Trophoblast cell (in vitro differentiated cells and primary cell): ENCODE data around the gene KCMF1.

Experiments
- DNase-seq, 2 donors: peaks; one replicate each; pipeline ENCODE4 v3.0.0-alpha.2; 2016
- H2AFZ ChIP-seq: 2 replicates; pipeline ENCODE4 v1.6.1; 2013; ENCODE audit warnings: low read length, moderate library complexity, mild to moderate bottlenecking; ENCODE audit not compliant: insufficient read depth, poor library complexity
- H2AK5ac ChIP-seq: 2 replicates; pipeline ENCODE4 v1.6.1; 2013; ENCODE audit warnings: mild to moderate bottlenecking, low read length
- H2BK120ac ChIP-seq: 2 replicates; pipeline ENCODE4 v1.6.1; 2013; ENCODE audit warnings: low read length, mild to moderate bottlenecking, moderate library complexity; ENCODE audit not compliant: insufficient read depth, poor library complexity
- H2BK12ac ChIP-seq: 2 replicates; pipeline ENCODE4 v1.6.1; 2013; ENCODE audit warnings: mild to moderate bottlenecking, low read length, moderate library complexity
- H2BK5ac ChIP-seq: 2 replicates; pipeline ENCODE4 v1.6.1; 2013; ENCODE audit warnings: low read length, low read depth, moderate library complexity, mild to moderate bottlenecking; ENCODE audit not compliant: poor library complexity
- H3K14ac ChIP-seq: 2 replicates; pipeline ENCODE4 v1.6.1; 2013; ENCODE audit warnings: mild to moderate bottlenecking, low read length
- H3K18ac ChIP-seq: 2 replicates; pipeline ENCODE4 v1.6.1; 2013; ENCODE audit warnings: mild to moderate bottlenecking, low read length
- H3K23ac ChIP-seq: 2 replicates; pipeline ENCODE4 v1.6.1; 2013; ENCODE audit warnings: low read length
- H3K27ac ChIP-seq: 2 replicates; pipeline ENCODE4 v1.5.1; 2013; ENCODE audit warnings: low read depth, mild to moderate bottlenecking, inconsistent platforms, low read length, moderate library complexity
- H3K27me3 ChIP-seq: 2 replicates; pipeline ENCODE4 v1.6.1; 2013; ENCODE audit warnings: inconsistent platforms, mild to moderate bottlenecking, low read length, moderate library complexity; ENCODE audit not compliant: insufficient read depth
- H3K36me3 ChIP-seq, 2 experiments: 1 replicate in 1 of 2; 2 replicates in 1 of 2; pipeline ENCODE4 v1.6.1; 2013; ENCODE audit warnings: low read length in 2 of 2, mild to moderate bottlenecking in 2 of 2, moderate library complexity in 1 of 2; ENCODE audit not compliant: insufficient read depth in 2 of 2, control insufficient read depth in 1 of 2
- H3K4ac ChIP-seq: 2 replicates; pipeline ENCODE4 v1.6.1; 2013; ENCODE audit warnings: low read depth, mild to moderate bottlenecking, low read length, moderate library complexity
- H3K4me1 ChIP-seq, 2 experiments: 1 replicate in 1 of 2; 2 replicates in 1 of 2; pipeline ENCODE4 v1.6.1; 2013; ENCODE audit warnings: low read length in 2 of 2, mild to moderate bottlenecking in 2 of 2, moderate library complexity in 1 of 2; ENCODE audit not compliant: insufficient read depth in 2 of 2, control insufficient read depth in 1 of 2
- H3K4me2 ChIP-seq: 2 replicates; pipeline ENCODE4 v1.6.1; 2013; ENCODE audit warnings: inconsistent platforms, mild to moderate bottlenecking, low read length, moderate library complexity
- H3K4me3 ChIP-seq: 2 replicates; pipeline ENCODE4 v1.5.1; 2013; ENCODE audit warnings: mild to moderate bottlenecking, low read depth, low read length, inconsistent platforms
- H3K79me1 ChIP-seq: one replicate; pipeline ENCODE4 v1.6.1; 2013; ENCODE audit warnings: low read length
- H3K79me2 ChIP-seq: 2 replicates; pipeline ENCODE4 v1.6.1; 2013; ENCODE audit warnings: low read length, mild to moderate bottlenecking; ENCODE audit not compliant: control insufficient read depth, insufficient read depth, poor library complexity
- H3K9ac ChIP-seq: 2 replicates; pipeline ENCODE4 v1.6.1; 2013; ENCODE audit warnings: mild to moderate bottlenecking, low read length
- H3K9me3 ChIP-seq: 2 replicates; pipeline ENCODE4 v1.6.1; 2013; ENCODE audit warnings: low read depth, mild to moderate bottlenecking, control low read depth, inconsistent platforms, low read length; ENCODE audit not compliant: insufficient read depth
- H4K12ac ChIP-seq: 2 replicates; pipeline ENCODE4 v1.6.1; 2013; ENCODE audit warnings: low read depth, mild to moderate bottlenecking, low read length, moderate library complexity
- H4K8ac ChIP-seq: 2 replicates; pipeline ENCODE4 v1.6.1; 2013; ENCODE audit warnings: low read depth, mild to moderate bottlenecking, low read length, moderate library complexity
- H4K91ac ChIP-seq: one replicate; pipeline ENCODE4 v1.6.1; 2013; ENCODE audit warnings: low read depth, mild to moderate bottlenecking, low read length, moderate library complexity
- WGBS: extraction: QIAGEN DNeasy Blood & Tissue Kit; methylation state at CpG from one replicate; pipeline ENCODE4 v1.1.7; 2013; ENCODE audit warnings: missing lambda C conversion rate; ENCODE audit not compliant: insufficient read length, insufficient coverage; ENCODE audit errors: extremely low coverage; 5-methylcytosine and 5-hydroxymethylcytosine counted together

KCMF1 gene

GRCh38 chr2:85057226-85057962 is 86.4 kb downstream of the KCMF1 start:
- no peaks in the 10 kb centered on the region for H3K9me3 ChIP-seq
- H2BK120ac ChIP-seq, result no peak overlapping the region
- no peaks in the 10 kb centered on the region for H3K27me3 ChIP-seq
- DNase-seq, result peak in 1 of 2 donors; percentile 14
- no peak overlapping the region for H4K12ac ChIP-seq
- no peak overlapping the region for H3K4me3 ChIP-seq
- no peak overlapping the region for H3K18ac ChIP-seq
- peaks cover 4 to 8% of the 10 kb centered on the region in 2 experiments for H3K36me3 ChIP-seq
- no peaks in the 10 kb centered on the region for H3K4me1 ChIP-seq
- H2BK12ac ChIP-seq, result no peak overlapping the region
- no peak overlapping the region for H3K4ac ChIP-seq
- H3K79me2 ChIP-seq, result no peaks in the 10 kb centered on the region
- no peak overlapping the region for H4K91ac ChIP-seq
- H4K8ac ChIP-seq, result no peak overlapping the region
- H3K23ac ChIP-seq, result no peak overlapping the region
- H3K79me1 ChIP-seq, result no peaks in the 10 kb centered on the region
- H3K4me2 ChIP-seq, result no peak overlapping the region
- no peak overlapping the region for H2AK5ac ChIP-seq
- WGBS, result no CpG with 5 or more reads among the region's 15 CpGs
- H3K9ac ChIP-seq, result no peak overlapping the region
- H3K27ac ChIP-seq, result no peak overlapping the region
- H3K14ac ChIP-seq, result no peak overlapping the region
- no peak overlapping the region for H2BK5ac ChIP-seq
- no peak overlapping the region for H2AFZ ChIP-seq

GRCh38 chr2:85061896-85062295 is 90.9 kb downstream of the KCMF1 start:
- Histone ChIP-seq H3K4me2 (no peak overlapping the region), H3K23ac (no peak overlapping the region), H2AFZ (no peak overlapping the region), H3K9me3 (peaks cover 2% of the 10 kb centered on the region), H3K79me1 (no peaks in the 10 kb centered on the region), H3K14ac (no peak overlapping the region), H3K27ac (no peak overlapping the region), H3K79me2 (no peaks in the 10 kb centered on the region), H2BK120ac (no peak overlapping the region), H3K9ac (no peak overlapping the region), H3K4me3 (no peak overlapping the region), H3K27me3 (no peaks in the 10 kb centered on the region), H2BK12ac (no peak overlapping the region), H3K4me1 (no peaks in the 10 kb centered on the region), H4K12ac (no peak overlapping the region), H4K8ac (no peak overlapping the region), H2BK5ac (no peak overlapping the region), H2AK5ac (no peak overlapping the region), H3K36me3 (no peaks in the 10 kb centered on the region), H3K18ac (no peak overlapping the region), H3K4ac (no peak overlapping the region), H4K91ac (no peak overlapping the region)
- DNase-seq, result no peak
- no CpG with 5 or more reads among the region's 2 CpGs for WGBS

- no peak overlapping the region for H2BK12ac ChIP-seq
- no peak overlapping the region for H3K4me3 ChIP-seq
- H3K79me1 ChIP-seq, result no peaks in the 10 kb centered on the region
- no peak overlapping the region for H4K12ac ChIP-seq
- no peak overlapping the region for H3K18ac ChIP-seq
- no peak overlapping the region for H3K4me2 ChIP-seq
- H3K23ac ChIP-seq, result no peak overlapping the region
- no peaks in the 10 kb centered on the region for H3K79me2 ChIP-seq
- no peak overlapping the region for H4K91ac ChIP-seq
- no peaks in the 10 kb centered on the region for H3K27me3 ChIP-seq
- H3K14ac ChIP-seq, result no peak overlapping the region
- no peak overlapping the region for H2BK120ac ChIP-seq
- no peak overlapping the region for H3K4ac ChIP-seq
- no peak overlapping the region for H3K9ac ChIP-seq
- no CpG with 5 or more reads among the region's 6 CpGs for WGBS
- no peak overlapping the region for H4K8ac ChIP-seq
- H3K4me1 ChIP-seq, result no peaks in the 10 kb centered on the region
- no peak overlapping the region for H2BK5ac ChIP-seq
- no peak overlapping the region for H2AK5ac ChIP-seq
- no peak overlapping the region for H2AFZ ChIP-seq
- H3K9me3 ChIP-seq, result peaks cover 2% of the 10 kb centered on the region
- no peaks in the 10 kb centered on the region for H3K36me3 ChIP-seq
- no peak overlapping the region for H3K27ac ChIP-seq
- no peak for DNase-seq
Observed at GRCh38 chr2:85062565-85062964, 91.6 kb downstream of the KCMF1 start.

- no peak overlapping the region for H4K91ac ChIP-seq
- H3K4ac ChIP-seq, result no peak overlapping the region
- H3K36me3 ChIP-seq, result no peaks in the 10 kb centered on the region
- no peak overlapping the region for H3K18ac ChIP-seq
- no peak overlapping the region for H3K9ac ChIP-seq
- peaks cover 2% of the 10 kb centered on the region for H3K9me3 ChIP-seq
- H3K27me3 ChIP-seq, result no peaks in the 10 kb centered on the region
- H4K12ac ChIP-seq, result no peak overlapping the region
- no peak overlapping the region for H4K8ac ChIP-seq
- no peak for DNase-seq
- no peak overlapping the region for H3K23ac ChIP-seq
- H3K14ac ChIP-seq, result no peak overlapping the region
- no peaks in the 10 kb centered on the region for H3K79me2 ChIP-seq
- H3K4me1 ChIP-seq, result no peaks in the 10 kb centered on the region
- H2AFZ ChIP-seq, result no peak overlapping the region
- no peak overlapping the region for H2BK5ac ChIP-seq
- H3K27ac ChIP-seq, result no peak overlapping the region
- H3K79me1 ChIP-seq, result no peaks in the 10 kb centered on the region
- H2BK120ac ChIP-seq, result no peak overlapping the region
- H2BK12ac ChIP-seq, result no peak overlapping the region
- H3K4me3 ChIP-seq, result no peak overlapping the region
- no peak overlapping the region for H2AK5ac ChIP-seq
- WGBS, result no CpG with 5 or more reads among the region's 5 CpGs
- H3K4me2 ChIP-seq, result no peak overlapping the region
Observed at GRCh38 chr2:85063981-85064599, 93.1 kb downstream of the KCMF1 start.
